Left lung (tissue), 10 donors: ENCODE results near the gene TMEM190. TPM values are rescaled to one million over a fixed set of nuclear protein-coding genes. Genes with fewer than 3 reads are reported as not detected.

ENCODE experiments used
- ATAC-seq: fragments of 200-7000 bp; cut with Tn5 transposase; one replicate; pipeline ENCODE4 v1.9.1; 2020; ENCODE audit warnings: moderate library complexity
- DNase-seq, 4 donors: peaks; one replicate each; pipeline ENCODE4 v3.0.0-alpha.2; 2013 to 2020
- H3K27ac ChIP-seq, 2 donors: fragments of 200-600 bp; sonication (generic) in 1 of 2; one replicate each; pipeline versions ENCODE4 v1.5.0 to v1.8.0; 2020 to 2021
- H3K27me3 ChIP-seq, 2 donors: fragments of 200-600 bp; sonication (generic) in 1 of 2; one replicate each; pipeline versions ENCODE4 v1.5.0 to v1.8.0; 2020 to 2021
- H3K36me3 ChIP-seq, 2 donors: fragments of 200-600 bp; sonication (generic) in 1 of 2; one replicate each; pipeline versions ENCODE4 v1.5.0 to v1.8.0; 2020 to 2021
- H3K4me1 ChIP-seq, 2 donors: fragments of 200-600 bp; one replicate each; pipeline ENCODE4 v1.8.0; 2021
- H3K4me3 ChIP-seq, 2 donors: fragments of 200-600 bp; sonication (generic) in 1 of 2; one replicate each; pipeline versions ENCODE4 v1.5.0 to v1.8.0; 2020 to 2021; ENCODE audit warnings: mild to moderate bottlenecking in 1 of 2
- H3K9me3 ChIP-seq, 2 donors: fragments of 200-600 bp; sonication (generic) in 1 of 2; one replicate each; pipeline versions ENCODE4 v1.5.0 to v1.8.0; 2020 to 2021
- intact Hi-C, 2 donors: fragments of 100-400 bp; cut with DNase I; formaldehyde crosslinking; loops; one replicate each; pipeline versions ENCODE4 v1.11.2 to v1.14.2; 2022
- polyA plus RNA-seq, 6 donors: library from polyadenylated mRNA; unstranded; fragments of 120-200 nt; gene quantifications; one replicate each; pipeline ENCODE4 v1.2.1, GENCODE V29; 2013; ENCODE audit not compliant: insufficient read length in 6 of 6
- total RNA-seq, 2 donors: library from RNA; stranded (reverse); fragmentation: NEBNext Ultra II Directional; extraction: Animal tissue kit (Norgen Biotek cat#: 25700); gene quantifications; one replicate each; pipeline ENCODE4 v1.2.1, GENCODE V29; 2021
- TF ChIP-seq, protein P1 (sequence below), 2 donors: fragments of 200-600 bp; sonication (generic) in 1 of 2; IDR thresholded peaks; one replicate each; pipeline versions ENCODE4 v1.5.0 to v1.8.0; 2021; ENCODE audit warnings: antibody characterized with exemption in 2 of 2
- donor health status: DM: no; HTN: yes; CAD: no.
- donor health status: DM: no; HTN: no; CAD: no.

TMEM190 gene
- total and polyA plus RNA-seq, 8 donors: 1.2 to 15.6 (median 6.9) TPM; not detected in 1

DNA sequence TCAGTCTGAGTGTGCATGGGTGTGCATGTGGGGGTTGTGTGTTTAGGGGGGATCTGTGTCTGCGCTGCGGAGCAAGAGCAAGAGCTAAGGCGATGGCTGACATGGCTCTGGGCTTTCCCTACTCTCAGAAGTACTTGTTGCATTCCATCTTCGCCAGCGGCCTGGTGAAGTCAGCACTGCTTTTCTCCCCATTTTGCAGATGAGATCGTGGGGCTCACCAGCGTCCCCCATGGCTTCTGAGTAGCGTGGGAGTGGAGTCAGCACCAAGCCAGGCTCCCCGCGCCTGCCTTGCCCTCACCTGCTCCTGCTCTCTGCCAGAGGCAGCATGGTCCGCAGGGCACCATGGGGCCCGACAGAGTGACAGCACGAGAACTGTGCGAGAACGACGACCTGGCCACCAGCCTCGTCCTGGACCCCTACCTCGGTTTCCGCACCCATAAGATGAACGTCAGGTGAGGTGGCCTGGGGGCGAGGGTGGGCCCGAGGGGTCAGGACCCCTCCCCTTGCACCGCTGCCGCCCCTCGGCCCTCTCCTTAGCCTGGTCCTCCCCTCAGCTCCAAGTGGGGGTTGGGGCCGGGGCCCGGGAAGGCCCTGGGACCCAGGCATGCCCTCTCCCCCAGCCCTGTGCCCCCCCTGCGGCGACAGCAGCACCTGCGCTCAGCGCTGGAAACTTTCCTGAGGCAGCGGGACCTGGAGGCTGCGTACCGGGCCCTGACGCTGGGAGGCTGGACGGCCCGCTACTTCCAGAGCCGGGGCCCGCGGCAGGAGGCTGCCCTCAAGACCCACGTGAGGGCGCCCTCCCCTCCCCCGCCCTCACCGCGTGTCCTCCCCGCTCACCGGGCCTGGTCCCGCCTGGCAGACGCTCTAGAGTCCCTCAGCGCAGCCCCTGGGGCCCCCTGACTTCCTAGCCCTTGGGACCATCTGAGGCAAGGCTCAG, 34.8 kb upstream of the TMEM190 start:
- Histone ChIP-seq H3K27ac (no peak overlapping the region), H3K36me3 (peaks cover 0 to 40% of the 10 kb centered on the region in 2 donors), H3K9me3 (no peaks in the 10 kb centered on the region), H3K27me3 (no peaks in the 10 kb centered on the region), H3K4me3 (no peak overlapping the region), H3K4me1 (peaks cover 8 to 24% of the 10 kb centered on the region in 2 donors)
- TF ChIP-seq, protein P1, sequence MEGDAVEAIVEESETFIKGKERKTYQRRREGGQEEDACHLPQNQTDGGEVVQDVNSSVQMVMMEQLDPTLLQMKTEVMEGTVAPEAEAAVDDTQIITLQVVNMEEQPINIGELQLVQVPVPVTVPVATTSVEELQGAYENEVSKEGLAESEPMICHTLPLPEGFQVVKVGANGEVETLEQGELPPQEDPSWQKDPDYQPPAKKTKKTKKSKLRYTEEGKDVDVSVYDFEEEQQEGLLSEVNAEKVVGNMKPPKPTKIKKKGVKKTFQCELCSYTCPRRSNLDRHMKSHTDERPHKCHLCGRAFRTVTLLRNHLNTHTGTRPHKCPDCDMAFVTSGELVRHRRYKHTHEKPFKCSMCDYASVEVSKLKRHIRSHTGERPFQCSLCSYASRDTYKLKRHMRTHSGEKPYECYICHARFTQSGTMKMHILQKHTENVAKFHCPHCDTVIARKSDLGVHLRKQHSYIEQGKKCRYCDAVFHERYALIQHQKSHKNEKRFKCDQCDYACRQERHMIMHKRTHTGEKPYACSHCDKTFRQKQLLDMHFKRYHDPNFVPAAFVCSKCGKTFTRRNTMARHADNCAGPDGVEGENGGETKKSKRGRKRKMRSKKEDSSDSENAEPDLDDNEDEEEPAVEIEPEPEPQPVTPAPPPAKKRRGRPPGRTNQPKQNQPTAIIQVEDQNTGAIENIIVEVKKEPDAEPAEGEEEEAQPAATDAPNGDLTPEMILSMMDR (IDR thresholded peaks at IDR 0.05): no peak
- ATAC-seq: no peak
- no peak for DNase-seq
- intact Hi-C loops: no loop called here

DNA sequence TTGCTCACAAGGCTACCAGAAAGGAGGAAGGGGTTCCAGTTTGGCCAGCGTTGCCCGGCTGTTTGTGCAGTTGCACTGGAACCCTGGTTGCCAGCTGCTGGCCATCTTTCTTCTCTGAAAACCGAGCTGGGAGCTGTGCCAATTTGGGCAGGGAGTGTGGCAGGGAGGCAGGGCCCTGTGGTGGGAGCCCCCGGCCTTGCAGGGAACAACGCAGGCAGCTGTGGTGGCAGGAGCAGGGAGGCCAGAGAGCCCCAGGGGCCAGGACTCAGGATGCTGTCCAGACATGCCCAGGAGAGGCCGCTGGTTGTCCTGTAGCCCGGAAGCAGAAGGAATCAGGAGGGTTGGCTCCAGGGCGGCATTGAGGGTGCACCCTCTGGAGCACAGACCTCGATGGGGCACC, 32.2 kb upstream of the TMEM190 start:
- ATAC-seq: no peak
- TF ChIP-seq, protein P1 (IDR thresholded peaks at IDR 0.05): no peak
- Histone ChIP-seq H3K9me3 (no peaks in the 10 kb centered on the region), H3K4me3 (no peak overlapping the region), H3K36me3 (peaks cover 0 to 49% of the 10 kb centered on the region in 2 donors), H3K4me1 (peaks cover 4 to 18% of the 10 kb centered on the region in 2 donors), H3K27me3 (no peaks in the 10 kb centered on the region), H3K27ac (no peak overlapping the region)
- intact Hi-C loops: no loop called here
- DNase-seq: no peak

DNA sequence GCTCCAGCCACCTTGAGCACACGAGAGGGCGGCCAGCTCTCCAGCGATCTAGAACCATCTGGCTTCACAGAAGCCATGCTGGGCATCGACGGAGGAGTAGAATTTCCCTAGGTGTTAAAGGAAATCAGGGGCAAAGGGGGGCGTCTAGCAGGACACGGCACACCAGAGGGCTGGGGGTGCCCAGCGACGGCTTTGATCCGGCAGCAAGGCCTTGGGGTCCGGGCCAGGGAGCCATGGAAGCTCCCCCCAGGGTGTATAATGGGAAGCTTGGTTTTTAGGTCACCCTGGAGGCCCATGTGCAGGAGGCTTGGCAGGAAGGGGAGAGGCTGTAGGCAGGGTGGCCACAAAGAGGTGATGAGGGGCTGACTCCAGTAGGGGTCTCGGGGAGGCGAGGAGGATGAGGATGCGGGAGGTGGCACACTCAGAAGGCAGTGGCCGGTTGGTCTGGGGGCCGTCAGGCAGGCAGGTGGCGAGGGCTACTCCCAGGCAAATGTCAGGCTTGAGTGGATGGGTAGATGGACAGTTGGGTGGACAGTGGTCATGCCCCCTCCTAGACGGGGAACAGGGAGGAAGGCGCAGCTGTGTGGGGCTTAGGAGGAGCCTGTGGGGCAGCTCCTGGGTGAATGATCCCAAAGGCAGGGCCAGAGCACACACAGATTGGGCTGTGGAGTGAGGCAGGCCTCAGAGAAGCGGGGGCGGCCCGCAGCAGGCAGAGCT, 31.4 kb upstream of the TMEM190 start:
- no peaks in the 10 kb centered on the region for H3K9me3 ChIP-seq
- H3K4me1 ChIP-seq: peaks cover 4 to 14% of the 10 kb centered on the region in 2 donors
- peaks cover 0 to 5% of the 10 kb centered on the region in 2 donors for H3K27me3 ChIP-seq
- no peak overlapping the region for H3K4me3 ChIP-seq
- H3K36me3 ChIP-seq: peaks cover 0 to 49% of the 10 kb centered on the region in 2 donors
- intact Hi-C loops: no loop called here
- TF ChIP-seq, protein P1 (IDR thresholded peaks at IDR 0.05): no peak
- DNase-seq: no peak
- H3K27ac ChIP-seq: no peak overlapping the region
- ATAC-seq: no peak

DNA sequence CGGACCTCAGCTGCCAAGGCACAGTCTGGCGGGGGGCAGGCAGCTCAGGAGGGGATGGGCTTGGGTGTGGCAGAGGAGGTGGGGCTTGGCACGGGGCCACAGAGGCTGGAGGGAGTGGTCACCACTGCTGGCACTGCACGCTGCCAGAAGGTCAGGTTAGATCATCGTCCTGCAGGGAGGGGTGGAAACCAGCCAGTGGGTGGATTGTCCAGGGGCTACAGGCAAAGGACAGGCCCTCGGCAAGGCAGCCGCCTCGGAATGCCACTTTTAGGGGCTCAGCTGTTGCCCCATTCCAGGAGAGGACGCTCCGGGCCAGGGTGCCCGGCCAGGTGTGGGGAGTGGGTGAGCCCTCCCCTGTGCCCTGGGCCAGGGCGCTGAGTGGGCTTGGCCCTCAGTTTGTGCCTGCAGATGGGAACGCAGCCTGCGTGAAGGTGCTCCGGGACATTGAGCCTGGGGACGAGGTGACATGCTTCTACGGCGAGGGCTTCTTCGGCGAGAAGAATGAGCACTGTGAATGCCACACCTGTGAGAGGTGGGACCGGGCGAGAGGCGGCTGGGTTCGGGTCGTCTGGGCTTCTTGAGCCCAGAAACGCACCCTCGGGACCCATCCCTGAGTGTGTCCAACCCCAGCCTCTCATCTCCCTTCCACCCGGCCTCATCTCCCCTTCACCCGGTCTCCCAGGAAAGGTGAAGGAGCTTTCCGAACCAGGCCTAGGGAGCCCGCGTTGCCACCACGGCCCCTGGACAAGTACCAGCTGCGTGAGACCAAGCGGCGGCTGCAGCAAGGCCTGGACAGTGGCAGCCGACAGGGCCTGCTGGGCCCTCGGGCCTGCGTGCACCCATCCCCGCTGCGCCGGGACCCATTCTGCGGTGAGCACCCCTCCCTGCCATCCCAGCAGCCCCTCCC, 30.6 kb upstream of the TMEM190 start:
- peaks cover 0 to 13% of the 10 kb centered on the region in 2 donors for H3K27me3 ChIP-seq
- no peaks in the 10 kb centered on the region for H3K9me3 ChIP-seq
- intact Hi-C loops: no loop called here
- H3K27ac ChIP-seq: no peak overlapping the region
- DNase-seq: no peak
- peaks cover 0 to 49% of the 10 kb centered on the region in 2 donors for H3K36me3 ChIP-seq
- peaks cover 0 to 6% of the 10 kb centered on the region in 2 donors for H3K4me1 ChIP-seq
- no peak overlapping the region for H3K4me3 ChIP-seq
- TF ChIP-seq, protein P1 (IDR thresholded peaks at IDR 0.05): no peak
- ATAC-seq: no peak
